SK-N-DZ (cell line): ENCODE measurements around the gene SLC25A15.
"Not testable (repeated sequence)": the region's sequence is repeated elsewhere in the genome, so short reads cannot be mapped to it uniquely, and the experiment has no call there.

Experiments
- DNase-seq: peaks from one replicate; pipeline ENCODE4 v3.0.0-alpha.2; 2015; ENCODE audit warnings: low spot score
- small RNA-seq, 2 experiments: library from RNA; depleted of rRNA; stranded (forward); fragments of <200 nt; gene quantifications; one replicate each; pipeline ENCODE3, GENCODE V24; 2014

Gene SLC25A15

GRCh38 chr13:40813667-40814454 lies 24.4 kb downstream of the SLC25A15 start:
- DNase-seq = no peak

GRCh38 chr13:40814803-40815202 lies 25.4 kb downstream of the SLC25A15 start:
- no peak for DNase-seq

- DNase-seq = no peak
Measured at GRCh38 chr13:40818926-40819325, 29.5 kb downstream of the SLC25A15 start.

GRCh38 chr13:40819797-40820315 lies 30.4 kb downstream of the SLC25A15 start:
- DNase-seq = no peak

GRCh38 chr13:40839725-40840124 lies 50.3 kb downstream of the SLC25A15 start:
- DNase-seq = not testable (repeated sequence)

- not testable (repeated sequence) for DNase-seq
Measured at GRCh38 chr13:40840955-40841354, 51.5 kb downstream of the SLC25A15 start.

Small RNA genes within 50 kb of the gene (small RNA-seq; reads per million reads assigned to genes)
- gene MIR621 = 0 reads per million in 2 experiments
